ENCODE measurements around the gene S100A16. TPM values are rescaled to one million over a fixed set of nuclear protein-coding genes. Genes with fewer than 3 reads are reported as not detected.
A peak's percentile ranks its signal among the peaks of the same experiment; 100 is the strongest.

Gene S100A16, protein sequence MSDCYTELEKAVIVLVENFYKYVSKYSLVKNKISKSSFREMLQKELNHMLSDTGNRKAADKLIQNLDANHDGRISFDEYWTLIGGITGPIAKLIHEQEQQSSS
- total RNA-seq = 22.1 to 24.8 TPM (median 22.4 TPM) in 3 replicates

DNA sequence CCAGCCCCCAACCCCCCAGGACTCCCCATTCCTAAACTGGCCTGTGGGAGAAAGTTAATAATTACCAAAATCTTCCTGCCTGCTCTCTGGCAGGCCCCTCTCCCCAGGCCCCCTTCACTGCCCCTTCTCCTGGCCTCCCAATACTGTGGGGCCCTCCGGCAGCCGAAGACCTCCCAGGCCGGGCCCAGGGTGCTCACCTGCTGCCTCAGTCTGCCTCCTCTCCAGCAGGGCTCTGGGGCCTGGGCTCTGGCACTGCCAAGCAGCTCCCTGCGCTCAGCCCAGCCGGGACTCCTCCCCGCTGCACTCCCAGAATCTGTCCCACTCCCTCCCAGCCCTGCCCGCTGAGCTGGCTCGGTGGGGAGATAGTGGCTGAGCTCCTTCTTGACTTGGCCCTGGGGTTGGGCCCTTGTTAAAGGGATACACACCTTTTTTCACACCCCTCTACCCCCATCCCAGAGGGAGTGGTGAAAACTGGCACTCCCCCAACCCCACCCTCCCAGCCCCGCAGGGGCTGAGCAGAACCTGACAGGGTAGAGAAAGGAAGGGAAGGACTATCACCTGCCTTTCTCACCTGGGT, at the start of gene S100A16:
TSS of gene S100A16 (minus strand) at position 383 of the 577 bp plus-strand sequence. CDS start 4,986 bp downstream, outside the sequence.
- peak within 1 kb of the TSS; percentile 84 for H3K27ac Mint-ChIP-seq
- no peak for DNase-seq (ENCODE audit: low spot score in 2 of 2, unreplicated experiment in 2 of 2)
- TF ChIP-seq, protein P1, sequence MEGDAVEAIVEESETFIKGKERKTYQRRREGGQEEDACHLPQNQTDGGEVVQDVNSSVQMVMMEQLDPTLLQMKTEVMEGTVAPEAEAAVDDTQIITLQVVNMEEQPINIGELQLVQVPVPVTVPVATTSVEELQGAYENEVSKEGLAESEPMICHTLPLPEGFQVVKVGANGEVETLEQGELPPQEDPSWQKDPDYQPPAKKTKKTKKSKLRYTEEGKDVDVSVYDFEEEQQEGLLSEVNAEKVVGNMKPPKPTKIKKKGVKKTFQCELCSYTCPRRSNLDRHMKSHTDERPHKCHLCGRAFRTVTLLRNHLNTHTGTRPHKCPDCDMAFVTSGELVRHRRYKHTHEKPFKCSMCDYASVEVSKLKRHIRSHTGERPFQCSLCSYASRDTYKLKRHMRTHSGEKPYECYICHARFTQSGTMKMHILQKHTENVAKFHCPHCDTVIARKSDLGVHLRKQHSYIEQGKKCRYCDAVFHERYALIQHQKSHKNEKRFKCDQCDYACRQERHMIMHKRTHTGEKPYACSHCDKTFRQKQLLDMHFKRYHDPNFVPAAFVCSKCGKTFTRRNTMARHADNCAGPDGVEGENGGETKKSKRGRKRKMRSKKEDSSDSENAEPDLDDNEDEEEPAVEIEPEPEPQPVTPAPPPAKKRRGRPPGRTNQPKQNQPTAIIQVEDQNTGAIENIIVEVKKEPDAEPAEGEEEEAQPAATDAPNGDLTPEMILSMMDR (IDR thresholded peaks at IDR 0.05; ENCODE audit: unreplicated experiment) = no peak
- H3K9me3 Mint-ChIP-seq = no peaks in the 10 kb centered on the region
- H3K4me1 Mint-ChIP-seq = peaks cover 76% of the 10 kb centered on the region
- H3K27me3 Mint-ChIP-seq (ENCODE audit: low read depth) = no peaks in the 10 kb centered on the region
- peak within 1 kb of the TSS; percentile 66 for H3K4me3 Mint-ChIP-seq
- H3K36me3 Mint-ChIP-seq = no peaks in the 10 kb centered on the region

DNA sequence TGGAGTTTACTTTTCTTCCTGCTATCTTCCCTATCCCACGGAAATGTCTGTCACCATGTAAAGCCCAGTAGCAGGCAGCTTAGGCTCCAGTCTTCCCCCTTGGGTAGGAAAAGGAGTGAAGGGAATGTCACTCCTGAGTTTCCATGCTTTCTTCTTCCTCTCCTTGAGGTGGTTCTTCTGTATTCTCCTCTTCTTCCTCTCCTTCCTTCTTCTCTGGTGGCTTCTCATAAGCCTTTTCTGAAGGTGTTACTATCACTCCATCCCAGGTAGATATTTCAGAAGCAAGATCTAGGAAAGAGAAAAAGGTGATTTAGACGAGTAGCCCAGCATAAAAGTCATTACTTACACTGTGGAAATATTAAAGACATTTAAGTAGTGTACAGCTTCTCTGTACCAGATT, 49.3 kb upstream of the S100A16 start:
- TF ChIP-seq, protein P1 (IDR thresholded peaks at IDR 0.05; ENCODE audit: unreplicated experiment) = no peak

DNA sequence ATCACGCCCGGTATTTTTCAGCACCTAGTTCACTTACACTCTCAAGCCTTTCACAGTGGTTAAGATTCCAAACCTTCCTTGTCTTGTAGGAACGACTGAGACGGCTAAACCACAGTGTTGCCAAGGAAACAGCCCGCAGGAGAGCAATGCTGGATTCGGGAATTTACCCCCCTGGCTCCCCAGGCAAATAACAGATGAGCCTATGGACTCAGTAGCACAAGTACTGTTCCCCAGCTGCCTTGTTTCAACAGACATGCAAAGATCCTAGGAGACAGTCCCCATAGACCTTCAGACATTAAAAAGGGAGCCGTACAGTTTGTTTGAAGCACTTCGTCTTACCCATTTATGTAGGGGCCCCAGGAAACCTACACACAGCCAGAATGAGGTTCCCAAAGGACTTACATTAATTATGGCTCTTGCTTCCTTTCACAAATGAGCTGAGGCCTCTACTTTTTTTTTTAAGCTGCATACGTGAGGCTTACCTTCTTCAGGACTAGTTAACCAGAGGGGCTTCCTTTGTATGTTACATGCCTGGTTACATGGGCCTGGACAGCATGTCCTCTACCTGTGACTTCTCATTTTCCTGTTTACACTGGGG, 48.3 kb upstream of the S100A16 start:
- H3K9me3 Mint-ChIP-seq = no peaks in the 10 kb centered on the region
- H3K27me3 Mint-ChIP-seq (ENCODE audit: low read depth) = no peaks in the 10 kb centered on the region
- H3K4me3 Mint-ChIP-seq = peak overlapping the region; percentile 24
- peaks cover 11% of the 10 kb centered on the region for H3K4me1 Mint-ChIP-seq
- peak overlapping the region; percentile 78 for H3K27ac Mint-ChIP-seq
- H3K36me3 Mint-ChIP-seq = peaks cover 24% of the 10 kb centered on the region
- no peak for DNase-seq (ENCODE audit: low spot score in 2 of 2, unreplicated experiment in 2 of 2)
- TF ChIP-seq, protein P1 (IDR thresholded peaks at IDR 0.05; ENCODE audit: unreplicated experiment) = no peak

More for the DNA sequence above, 49.3 kb upstream of the S100A16 start:
- peaks cover 11% of the 10 kb centered on the region for H3K4me1 Mint-ChIP-seq
- H3K36me3 Mint-ChIP-seq = peaks cover 27% of the 10 kb centered on the region
- DNase-seq (ENCODE audit: low spot score in 2 of 2, unreplicated experiment in 2 of 2) = no peak
- no peaks in the 10 kb centered on the region for H3K9me3 Mint-ChIP-seq
- H3K27me3 Mint-ChIP-seq (ENCODE audit: low read depth) = no peaks in the 10 kb centered on the region
- peak overlapping the region; percentile 9 for H3K27ac Mint-ChIP-seq
- no peak overlapping the region for H3K4me3 Mint-ChIP-seq

DNA sequence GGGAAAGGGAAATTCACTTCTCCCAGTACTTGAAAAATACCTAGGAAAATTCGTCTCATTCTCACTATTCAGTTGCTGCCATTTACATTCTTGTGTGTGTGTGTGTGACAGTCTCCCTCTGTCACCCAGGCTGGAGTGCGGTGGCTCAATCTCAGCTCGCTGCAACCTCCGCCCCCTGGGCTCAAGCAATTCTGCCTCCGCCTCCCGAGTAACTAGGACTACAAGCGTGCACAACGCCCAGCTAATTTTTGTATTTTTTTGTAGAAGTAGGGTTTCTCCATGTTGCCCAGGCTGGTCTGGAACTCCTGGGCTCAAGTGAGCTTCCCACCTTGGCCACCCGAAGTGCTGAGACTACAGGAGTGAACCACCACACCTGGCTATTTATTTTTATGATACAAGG, 46.7 kb upstream of the S100A16 start:
- TF ChIP-seq, protein P1 (IDR thresholded peaks at IDR 0.05; ENCODE audit: unreplicated experiment) = no peak
- Mint-ChIP-seq H3K27ac (peak overlapping the region; percentile 96), H3K27me3 (ENCODE audit: low read depth) (no peaks in the 10 kb centered on the region), H3K9me3 (no peaks in the 10 kb centered on the region), H3K36me3 (peaks cover 16% of the 10 kb centered on the region), H3K4me3 (peak overlapping the region; percentile 95), H3K4me1 (peaks cover 11% of the 10 kb centered on the region)
- no peak for DNase-seq (ENCODE audit: low spot score in 2 of 2, unreplicated experiment in 2 of 2)

DNA sequence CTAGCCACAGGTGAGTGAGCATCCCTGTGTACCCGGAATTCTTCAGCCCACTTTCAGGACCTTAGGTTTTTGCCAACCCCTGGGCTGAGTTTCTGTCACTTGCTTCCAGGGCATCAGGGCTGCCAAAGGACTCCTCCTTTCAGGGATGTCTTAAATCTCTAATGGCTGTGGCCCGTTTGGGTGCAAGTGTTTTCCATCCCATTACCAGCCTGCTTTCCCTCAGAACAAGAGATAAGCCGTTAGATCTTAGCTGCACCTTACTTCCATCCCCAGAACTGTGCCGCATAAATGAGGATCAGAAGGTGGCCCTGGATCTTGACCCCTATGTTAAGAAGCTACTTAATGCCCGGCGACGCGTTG, 46.2 kb upstream of the S100A16 start:
- Mint-ChIP-seq H3K36me3 (peaks cover 13% of the 10 kb centered on the region), H3K27me3 (ENCODE audit: low read depth) (no peaks in the 10 kb centered on the region), H3K27ac (peak overlapping the region; percentile 96), H3K9me3 (no peaks in the 10 kb centered on the region), H3K4me1 (peaks cover 11% of the 10 kb centered on the region), H3K4me3 (peak overlapping the region; percentile 95)
- TF ChIP-seq, protein P1 (IDR thresholded peaks at IDR 0.05; ENCODE audit: unreplicated experiment) = no peak
- no peak for DNase-seq (ENCODE audit: low spot score in 2 of 2, unreplicated experiment in 2 of 2)
